ENCODE data around the gene ZNF497.
"Not testable (repeated sequence)": the region's sequence is repeated elsewhere in the genome, so short reads cannot be mapped to it uniquely, and the experiment has no call there.

Gene ZNF497

GRCh38 chr19:58362272-58362994 lies at the start of gene ZNF497:
ZNF497 (minus strand) TSS chr19:58362751; CDS start chr19:58357635, 5,116 bp downstream.
- DNase-seq (ENCODE audit: low spot score) = peak; percentile 97
- ChIA-PET POLR2A (ENCODE audit: low non-redundant PET) (interaction anchor here (0.9 to 1.3 kb wide), 5 partner anchors 9 to 181 kb away, joined by 3 to 5 read pairs (median 4); partner anchors contain the start of genes TRIM28 and ZSCAN22), CTCF (interaction anchor here (0.5 to 1.0 kb wide), 3 partner anchors 9 to 46 kb away, joined by 3 to 4 read pairs (median 3); partner anchors contain the start of gene ZNF584)
- H3K27ac ChIP-seq = peak within 1 kb of the TSS; percentile 97
- TF ChIP-seq CTCF (conservative IDR thresholded peaks at IDR 0.05; ENCODE audit: low read depth) = no peak

GRCh38 chr19:58409010-58409790 lies 46.6 kb upstream of the ZNF497 start:
- peak overlapping the region; percentile 86 for H3K27ac ChIP-seq
- POLR2A ChIA-PET (ENCODE audit: low non-redundant PET) = interaction anchor here (0.8 kb wide), 1 partner anchor 23 kb away, joined by 3 read pairs; the partner anchor contains the start of gene RPS5
- TF ChIP-seq CTCF (conservative IDR thresholded peaks at IDR 0.05; ENCODE audit: low read depth) = no peak
- no peak for DNase-seq (ENCODE audit: low spot score)
- CTCF ChIA-PET = interaction anchor here (0.6 to 1.2 kb wide), 3 partner anchors 47 to 67 kb away, joined by 3 to 4 read pairs (median 4); no protein-coding TSS in a partner anchor

GRCh38 chr19:58408152-58409009 lies 45.8 kb upstream of the ZNF497 start, which contains the start of gene ZNF584:
ZNF584 (plus strand) TSS chr19:58408649; CDS start chr19:58409148, 499 bp downstream.
- POLR2A ChIA-PET (ENCODE audit: low non-redundant PET) = interaction anchor here (0.8 kb wide), 1 partner anchor 22 kb away, joined by 3 read pairs; the partner anchor contains the start of gene RPS5

GRCh38 chr19:58407658-58408151 lies 45.2 kb upstream of the ZNF497 start:
- ChIA-PET CTCF (interaction anchor here (0.6 kb wide), 1 partner anchor 20 kb away, joined by 4 read pairs; no protein-coding TSS in a partner anchor), POLR2A (ENCODE audit: low non-redundant PET) (no interaction called here)
- DNase-seq (ENCODE audit: low spot score) = no peak
- TF ChIP-seq CTCF (conservative IDR thresholded peaks at IDR 0.05; ENCODE audit: low read depth) = no peak
- H3K27ac ChIP-seq = peak overlapping the region; percentile 86

More at GRCh38 chr19:58408152-58409009, 45.8 kb upstream of the ZNF497 start, which contains the start of gene ZNF584:
- H3K27ac ChIP-seq = peak within 1 kb of the TSS; percentile 86
- TF ChIP-seq CTCF (conservative IDR thresholded peaks at IDR 0.05; ENCODE audit: low read depth) = 0 out of 2 replicates have a peak, but pooled peaks have one; percentile 9
- CTCF ChIA-PET = interaction anchor here (0.6 to 1.2 kb wide), 4 partner anchors 21 to 67 kb away, joined by 3 to 4 read pairs (median 4); no protein-coding TSS in a partner anchor
- peak; percentile 91 for DNase-seq (ENCODE audit: low spot score)

GRCh38 chr19:58406818-58407657 lies 44.5 kb upstream of the ZNF497 start:
- ChIA-PET CTCF (interaction anchor here (0.5 to 0.9 kb wide), 4 partner anchors 19 to 113 kb away, joined by 3 to 4 read pairs (median 4); partner anchors contain the start of gene ZBTB45), POLR2A (ENCODE audit: low non-redundant PET) (no interaction called here)
- no peak for DNase-seq (ENCODE audit: low spot score)
- peak overlapping the region; percentile 86 for H3K27ac ChIP-seq
- 0 out of 2 replicates have a peak, but pooled peaks have one; percentile 18 for TF ChIP-seq CTCF (conservative IDR thresholded peaks at IDR 0.05; ENCODE audit: low read depth)

- H3K27ac ChIP-seq; CTCF ChIA-PET; DNase-seq (ENCODE audit: low spot score): not testable (repeated sequence)
- POLR2A ChIA-PET (ENCODE audit: low non-redundant PET) = interaction anchor here (0.8 kb wide), 1 partner anchor 54 kb away, joined by 3 read pairs; no protein-coding TSS in a partner anchor
These were observed 41.4 kb upstream of the ZNF497 start for GRCh38 chr19:58403920-58404478.
